ENCODE data around the gene SECTM1. TPM values are rescaled to one million over a fixed set of nuclear protein-coding genes. Genes with fewer than 3 reads are reported as not detected.
A peak's percentile ranks its signal among the peaks of the same experiment; 100 is the strongest.

The SECTM1 gene
- total RNA-seq, 1 experiment from 2014 or later, result 0.24 TPM

DNA sequence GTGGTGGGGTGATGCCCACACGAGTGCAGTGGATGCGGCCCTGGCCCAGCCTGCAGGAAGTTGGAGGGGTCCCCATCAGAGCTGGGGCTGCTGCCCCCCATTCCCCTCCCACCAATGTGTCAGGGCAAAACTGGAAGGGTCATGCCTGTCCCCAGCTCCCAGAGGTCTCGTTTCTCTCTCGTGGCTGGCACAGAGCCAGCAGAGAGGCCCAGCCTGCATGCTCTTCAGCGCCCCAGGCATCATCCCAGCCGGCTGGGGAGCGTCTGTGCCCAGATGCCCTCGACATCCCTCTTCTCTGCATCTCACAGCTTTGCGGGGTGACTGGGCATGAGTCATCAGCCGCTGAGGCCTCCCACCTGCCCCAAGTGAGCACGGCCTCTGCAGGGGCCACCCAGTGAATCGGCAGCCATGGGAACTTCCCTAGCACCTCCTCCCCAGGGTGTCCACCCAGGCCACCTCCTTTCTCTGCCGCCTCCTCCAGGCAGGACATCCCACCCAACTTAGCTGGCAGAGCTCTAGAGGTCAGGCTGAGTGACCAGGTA, 50.3 kb downstream of the SECTM1 start:
- peak; percentile 97 for DNase-seq (ENCODE audit: low read depth)

DNA sequence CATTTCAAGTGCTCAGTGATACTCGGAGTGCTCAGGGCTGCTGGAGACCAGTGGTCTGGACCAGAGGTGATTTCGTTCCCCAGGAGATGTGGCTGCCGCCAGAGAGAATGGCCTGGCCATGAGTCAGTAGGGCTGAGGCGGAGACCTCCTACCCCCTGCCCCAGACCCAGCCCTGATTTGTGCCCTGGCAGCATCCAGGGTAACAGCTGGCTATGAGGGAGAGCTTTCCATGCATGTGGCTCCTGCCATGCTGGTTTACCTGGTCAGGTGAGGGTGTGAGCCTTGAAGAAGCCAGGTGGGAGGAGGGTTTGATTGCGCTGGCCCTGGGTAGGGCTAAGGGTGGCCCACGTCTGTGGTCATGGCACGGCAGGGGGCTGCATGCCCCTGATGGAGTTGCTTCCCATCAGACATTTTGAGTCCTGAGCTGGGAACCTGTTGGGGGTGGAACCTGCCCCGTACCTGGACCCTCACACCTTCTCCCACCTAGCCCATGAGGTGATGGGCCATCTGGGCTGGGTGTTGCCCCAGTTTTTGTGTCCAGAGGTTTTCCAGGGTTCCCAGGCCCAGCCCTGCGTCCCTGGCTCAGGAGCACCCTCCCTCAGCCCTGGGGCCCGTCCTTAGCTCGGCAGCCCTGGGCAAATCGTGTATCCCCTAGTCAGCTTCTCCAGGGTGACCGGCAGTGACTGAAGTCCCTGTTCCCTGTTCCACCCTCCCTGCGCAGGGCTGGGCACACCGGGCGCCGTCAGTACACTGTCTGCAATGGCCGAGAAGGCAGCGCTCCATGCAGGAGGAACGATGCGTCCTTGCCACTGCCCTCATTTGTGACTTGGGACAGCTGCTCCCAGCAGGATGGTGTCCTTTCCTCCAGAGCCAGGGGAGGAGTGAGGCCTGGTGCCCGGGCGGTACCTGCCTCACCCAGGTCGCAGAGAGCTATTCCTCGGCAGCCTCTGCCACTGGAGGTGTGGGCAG, 51.0 kb downstream of the SECTM1 start:
- DNase-seq (ENCODE audit: low read depth), result no peak

DNA sequence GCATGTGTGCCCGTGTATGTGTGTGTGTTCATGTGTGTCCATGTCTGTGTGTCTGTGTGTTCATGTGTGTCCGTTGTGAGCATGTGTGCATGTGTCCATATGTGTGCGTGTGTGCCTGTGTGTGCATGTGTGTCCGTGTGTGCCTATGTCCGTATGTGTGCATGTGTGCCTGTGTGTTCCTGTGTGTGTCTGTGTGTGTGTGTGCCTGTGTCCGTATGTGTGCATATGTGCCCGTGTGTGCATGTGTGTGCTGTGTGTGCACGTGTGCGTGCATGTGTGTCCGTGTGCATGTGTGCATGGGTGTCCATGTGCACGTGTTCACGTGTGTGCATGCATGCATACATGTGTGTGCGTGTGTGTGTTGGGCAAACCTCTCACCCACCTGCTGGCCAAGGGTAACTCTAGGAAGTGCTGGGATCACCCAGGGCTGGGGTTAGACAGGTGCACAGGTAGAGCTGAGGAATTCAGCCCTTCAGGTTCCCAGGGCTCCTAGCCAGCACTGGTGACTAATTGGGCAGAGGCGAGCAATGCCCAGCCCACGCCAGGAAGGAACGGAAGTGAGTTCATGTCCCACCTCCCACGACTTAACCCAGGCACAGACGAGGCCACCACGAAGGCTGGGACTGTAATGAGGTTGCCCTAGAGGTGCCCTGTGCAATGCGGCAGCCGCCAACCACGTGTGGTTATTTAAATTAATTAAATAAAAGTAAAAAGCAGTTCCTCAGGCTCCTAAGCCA, 51.9 kb downstream of the SECTM1 start:
- peak; percentile 84 for DNase-seq (ENCODE audit: low read depth)

DNA sequence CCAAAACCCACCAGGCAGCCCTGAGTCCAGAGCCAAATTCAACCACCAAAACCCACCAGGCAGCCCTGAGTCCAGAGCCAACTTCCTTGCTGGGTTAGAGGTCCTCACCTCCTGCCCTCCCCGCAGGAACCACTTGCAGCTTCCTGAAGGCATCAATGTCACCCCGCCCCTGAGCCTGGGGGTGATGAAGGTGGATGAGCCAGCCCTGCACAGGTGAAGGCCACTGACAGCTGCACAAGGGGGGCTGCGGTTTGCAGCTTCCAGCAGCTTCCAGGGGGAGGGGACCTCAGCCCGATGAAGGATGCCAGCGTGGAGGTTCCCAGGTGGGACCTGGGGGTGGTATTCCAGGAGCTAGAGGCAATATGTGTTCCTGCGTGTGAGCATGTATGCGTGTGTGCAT, 52.5 kb downstream of the SECTM1 start:
- no peak for DNase-seq (ENCODE audit: low read depth)

DNA sequence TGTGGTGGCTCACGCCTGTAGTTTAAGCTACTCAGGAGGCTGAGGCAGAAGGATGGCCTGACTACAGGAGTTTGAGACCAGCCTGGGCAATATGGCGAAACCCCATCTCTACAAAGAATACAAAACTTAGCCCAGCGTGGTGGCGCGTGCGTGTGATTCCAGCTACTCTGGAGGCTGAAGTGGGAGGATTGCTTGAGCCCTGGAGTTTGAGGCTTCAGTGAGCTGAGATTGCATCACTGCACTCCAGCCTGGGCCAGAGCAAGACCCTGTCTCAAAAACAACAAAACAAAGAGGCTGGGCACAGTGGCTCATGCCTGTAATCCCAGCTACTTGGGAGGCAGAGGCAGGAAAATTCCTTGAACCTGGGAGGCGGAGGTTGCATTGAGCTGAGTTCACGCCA, 53.0 kb downstream of the SECTM1 start:
- DNase-seq (ENCODE audit: low read depth), result no peak

DNA sequence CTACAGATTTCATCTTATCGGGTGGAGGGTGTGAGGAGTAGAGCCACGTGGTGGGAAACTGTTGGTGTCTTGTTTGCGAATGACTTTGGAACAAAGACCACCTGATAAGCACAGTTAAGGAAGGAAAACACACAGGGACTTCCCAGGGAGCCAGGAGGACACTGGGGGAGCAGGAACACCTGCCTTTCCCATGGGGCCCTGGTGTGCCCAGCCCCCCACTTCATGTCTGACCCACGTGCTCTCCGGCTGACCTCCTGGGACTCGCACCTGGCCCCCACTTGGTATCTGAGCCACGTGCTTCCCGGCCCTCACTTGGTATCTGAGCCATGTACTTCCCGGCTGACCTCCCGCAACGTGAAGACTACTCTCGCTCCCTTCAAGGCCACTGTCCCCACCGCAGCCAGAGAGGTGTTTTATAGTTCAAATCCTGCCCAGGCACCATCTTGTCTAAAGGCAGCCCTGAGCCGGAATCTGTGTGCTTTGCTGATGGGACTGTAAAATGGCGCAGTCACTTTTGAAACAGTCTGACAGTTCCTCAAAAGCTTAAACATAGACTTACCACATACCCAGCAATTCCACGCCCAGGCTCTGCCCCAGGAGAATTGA, 54.7 kb downstream of the SECTM1 start:
- no peak for DNase-seq (ENCODE audit: low read depth)

DNA sequence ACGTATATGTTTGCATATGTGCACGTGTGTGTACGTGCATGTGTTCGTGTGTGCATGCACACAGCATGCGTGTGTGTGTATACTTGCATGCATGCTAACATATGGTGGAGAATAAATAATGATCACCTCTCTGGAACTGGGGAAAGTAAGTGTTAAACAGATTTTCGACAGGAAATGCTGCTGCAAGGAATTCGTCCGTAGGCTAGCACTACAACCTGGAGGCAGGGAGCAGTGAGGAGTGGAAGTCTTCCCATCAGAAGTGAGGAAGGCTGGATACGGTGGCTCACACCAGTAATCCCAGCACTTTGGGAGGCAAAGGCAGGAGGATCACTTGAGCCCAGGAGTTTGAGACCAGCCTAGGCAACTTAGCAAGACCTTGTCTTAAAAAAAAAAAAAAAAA, 55.3 kb downstream of the SECTM1 start:
- no peak for DNase-seq (ENCODE audit: low read depth)

DNA sequence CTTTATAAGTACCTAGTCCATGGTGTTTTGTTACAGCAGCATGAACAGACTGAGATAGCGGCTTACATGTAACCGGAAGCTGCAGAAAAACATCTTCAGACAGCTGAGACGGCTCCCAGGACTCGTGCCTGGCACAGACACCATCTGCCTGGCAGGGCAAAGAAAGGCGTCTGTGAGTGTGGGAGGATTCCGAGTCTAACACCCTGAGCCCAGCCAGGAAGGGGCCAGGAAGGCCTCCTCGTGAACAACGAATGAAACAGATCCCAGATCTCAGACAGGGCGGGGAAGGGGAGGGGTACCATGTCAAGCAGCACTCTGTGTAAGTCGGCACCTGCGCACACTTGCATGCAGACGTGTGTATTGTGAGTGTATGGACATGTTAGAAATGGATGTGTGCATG, 55.7 kb downstream of the SECTM1 start:
- no peak for DNase-seq (ENCODE audit: low read depth)

DNA sequence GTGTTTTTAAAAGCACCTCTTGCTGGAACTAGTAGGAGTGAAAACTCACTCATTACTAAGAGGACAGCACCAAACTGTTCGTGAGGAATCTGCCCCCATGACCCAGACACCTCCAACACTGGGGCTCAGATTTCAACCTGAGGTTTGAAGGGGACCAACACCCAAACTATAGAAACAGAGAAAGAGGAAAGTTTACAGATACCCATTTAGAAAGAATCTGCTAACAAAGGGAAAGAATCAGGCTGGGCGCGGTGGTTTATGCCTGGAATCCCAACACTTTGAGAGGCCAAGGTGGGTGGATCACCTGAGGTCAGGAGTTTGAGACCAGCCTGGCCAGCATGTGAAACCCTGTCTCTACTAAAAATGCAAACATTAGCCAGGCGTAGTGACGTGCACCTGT, 56.6 kb downstream of the SECTM1 start:
- no peak for DNase-seq (ENCODE audit: low read depth)

DNA sequence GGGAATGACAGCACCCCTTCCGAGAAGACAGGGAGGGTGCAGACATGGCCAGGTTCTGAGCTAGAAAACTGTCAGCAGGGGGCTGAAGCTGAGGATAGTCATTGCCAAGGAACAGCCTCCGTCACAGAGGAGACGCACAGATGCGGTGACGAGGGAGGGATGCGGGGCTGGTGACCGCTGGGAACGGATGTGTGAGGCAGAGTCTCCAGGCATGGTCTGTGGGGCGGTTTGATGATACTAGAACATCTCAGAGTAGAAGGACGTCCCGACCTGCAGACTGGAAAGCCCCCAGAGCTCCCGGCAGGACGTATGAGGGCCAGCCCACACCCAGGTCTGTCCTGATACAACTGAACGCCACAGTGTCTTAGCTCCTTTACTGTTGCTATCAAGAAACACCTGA, 58.2 kb downstream of the SECTM1 start:
- DNase-seq (ENCODE audit: low read depth), result no peak

DNA sequence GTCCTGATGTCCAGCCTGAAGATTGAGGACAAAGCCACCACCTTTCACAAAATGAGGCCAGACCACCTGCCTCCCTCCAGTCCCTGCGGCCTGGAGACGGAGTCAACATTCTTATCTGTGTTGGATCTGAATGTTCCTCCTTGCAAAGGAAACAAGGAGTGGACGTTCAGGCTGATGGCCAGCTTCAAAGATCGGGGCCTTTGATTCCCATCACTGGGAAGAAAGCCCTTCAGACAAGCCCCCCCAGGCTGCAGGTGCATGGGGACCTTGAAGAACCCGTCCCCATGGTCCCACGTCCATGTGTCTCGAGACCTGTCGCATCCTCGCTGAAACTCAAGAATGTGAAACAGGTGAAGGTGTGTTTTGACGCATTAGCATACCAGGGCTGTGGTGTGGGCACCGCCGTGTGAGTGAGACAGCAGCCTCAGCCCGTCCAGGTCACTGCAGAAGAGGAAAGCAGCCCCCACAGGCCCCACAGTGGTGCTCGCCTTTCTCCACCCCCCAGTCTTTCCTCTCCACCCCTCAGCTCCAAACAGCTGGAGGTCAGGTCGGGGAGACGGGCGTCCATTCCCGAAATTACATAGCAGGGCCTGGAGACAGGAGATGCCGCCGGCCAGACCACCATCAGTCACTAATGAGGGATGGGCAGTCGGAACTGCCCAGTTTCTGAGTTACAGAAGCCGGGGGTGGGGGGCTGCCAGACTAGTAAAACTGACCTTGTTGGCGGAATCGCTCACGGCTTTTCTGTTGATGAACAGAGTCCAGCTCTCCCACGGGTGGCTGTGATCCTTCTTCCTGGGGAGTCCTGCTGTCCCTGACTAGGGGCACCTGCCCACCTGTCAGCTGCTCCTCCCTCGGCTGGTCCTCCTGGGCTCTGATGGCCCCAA, 59.2 kb downstream of the SECTM1 start:
- no peak for DNase-seq (ENCODE audit: low read depth)

DNA sequence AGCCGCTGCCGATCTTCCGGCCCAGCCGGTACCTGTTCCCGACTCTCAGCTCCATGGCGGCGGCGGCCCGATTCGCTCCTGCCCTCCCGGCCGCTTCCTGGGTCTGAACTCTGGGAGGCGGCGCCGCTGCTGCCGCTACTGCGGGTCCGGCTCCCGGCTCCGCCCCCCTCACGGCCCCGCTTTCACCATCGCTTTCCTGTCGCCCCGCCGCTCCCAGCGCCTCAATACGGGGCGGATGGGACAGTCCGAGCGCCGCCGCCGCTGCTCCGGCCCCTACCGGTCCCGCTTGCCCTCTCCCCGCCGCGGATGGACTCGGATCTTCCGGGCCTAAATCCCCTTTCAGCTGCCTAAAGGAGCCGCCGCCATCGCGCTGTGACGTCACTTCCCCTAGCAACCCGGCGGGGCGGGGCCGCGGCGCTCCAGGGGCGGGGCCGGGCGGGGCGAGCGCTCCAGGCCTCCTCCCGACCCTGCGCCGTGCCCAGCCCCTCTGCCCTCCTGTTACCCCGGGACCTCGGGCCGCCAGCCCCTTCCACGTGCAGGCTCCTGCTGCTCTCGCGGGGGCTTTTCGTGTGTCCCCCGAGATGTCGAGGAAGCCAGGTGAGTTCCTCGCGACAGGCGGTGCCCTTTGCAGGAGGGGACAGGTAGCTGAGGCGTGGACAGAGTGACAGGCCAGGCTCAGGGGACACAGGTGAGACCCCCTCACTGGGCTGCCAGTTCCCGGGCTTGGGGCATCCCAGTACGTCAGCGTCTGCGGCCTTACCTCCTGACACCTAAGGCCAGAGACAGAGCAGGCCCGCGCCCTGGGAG, 60.0 kb downstream of the SECTM1 start, which contains the start of gene CSNK1D:
Gene CSNK1D, minus strand, starts transcription at position 374 of the 807 bp plus-strand sequence. Its CDS starts 319 bp downstream, at position 55.
- DNase-seq (ENCODE audit: low read depth), result peak; percentile 75

DNA sequence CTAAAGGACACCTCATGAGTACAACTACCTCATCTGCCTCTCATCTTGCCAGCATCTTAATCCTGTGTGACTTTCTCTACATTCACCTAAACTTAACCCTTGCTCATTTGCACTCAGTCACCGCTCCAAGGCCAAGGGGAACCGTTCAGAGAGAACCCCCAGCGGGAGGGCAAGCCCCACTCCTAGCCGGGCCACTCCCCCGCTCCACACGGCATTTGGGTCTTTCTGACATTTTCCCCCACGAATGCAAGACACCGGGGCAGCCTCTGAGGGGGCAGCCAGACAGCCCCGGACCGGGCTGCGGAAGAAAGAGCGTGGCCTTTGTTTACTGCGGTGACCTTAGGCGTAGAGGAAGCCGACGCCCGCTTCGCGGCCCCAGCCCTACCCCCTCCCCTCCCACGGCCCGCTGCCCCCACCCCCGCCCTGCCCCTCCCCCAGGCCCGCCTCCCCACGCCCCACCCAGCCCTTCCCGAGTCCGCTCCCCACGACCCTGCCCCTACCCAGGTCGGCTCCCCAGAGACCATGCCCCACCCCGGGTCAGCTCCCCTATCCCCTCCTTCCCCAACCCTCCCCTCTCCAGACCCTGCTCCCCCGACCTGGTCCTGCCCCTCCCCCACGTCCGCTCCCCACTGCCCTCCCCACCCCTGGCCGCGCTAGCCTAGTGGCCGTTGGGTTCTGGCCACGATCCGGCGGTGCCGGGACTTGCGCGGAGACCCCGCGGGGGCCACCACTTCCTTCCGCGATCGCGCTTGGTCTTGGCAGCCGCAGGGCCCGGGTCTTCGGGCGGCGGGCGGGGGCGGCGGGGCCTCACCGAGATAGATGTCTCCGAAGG, 60.9 kb downstream of the SECTM1 start:
- DNase-seq (ENCODE audit: low read depth), result no peak

DNA sequence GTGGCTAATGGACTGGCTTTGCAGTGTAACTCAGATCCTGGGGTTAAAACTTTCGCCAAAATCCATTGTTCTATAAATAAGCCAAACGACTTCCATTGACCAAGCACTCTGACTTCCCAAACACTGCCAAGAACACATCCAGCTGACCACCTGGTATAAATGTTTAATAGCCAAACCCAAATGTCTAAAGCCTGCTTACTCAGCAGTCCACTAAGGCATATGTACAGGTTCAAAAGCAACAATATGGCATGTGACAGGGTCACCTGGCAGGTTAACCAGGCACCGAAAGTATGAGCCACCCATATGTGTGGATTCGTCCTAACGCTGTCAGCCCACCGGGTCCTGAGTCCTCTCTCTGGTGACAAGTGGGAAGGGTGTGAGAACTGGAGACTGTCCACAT, 62.2 kb downstream of the SECTM1 start:
- DNase-seq (ENCODE audit: low read depth), result no peak

Other genes with a start within 250 kb of the SECTM1 start
- gene FASN, start 235.5 kb downstream of the SECTM1 start, total RNA-seq (2014; rRNA removed; shearing (Covaris generic)), result 140 and 151 TPM in 2 replicates
- gene CCDC57, start 120.9 kb downstream of the SECTM1 start, total RNA-seq (2014; rRNA removed; shearing (Covaris generic)), result 10.6 and 12.9 TPM in 2 replicates
- 344 and 355 TPM in 2 replicates for gene SLC16A3, start 104.7 kb downstream of the SECTM1 start, total RNA-seq (2014; rRNA removed; shearing (Covaris generic))
- gene CSNK1D, start 60.1 kb downstream of the SECTM1 start, total RNA-seq (2014; rRNA removed; shearing (Covaris generic)), result 34.0 and 58.5 TPM in 2 replicates
- gene CD7, start 16.2 kb downstream of the SECTM1 start, total RNA-seq (2014; rRNA removed; shearing (Covaris generic)), result not detected in 2 replicates
- gene TEX19, start 25.5 kb upstream of the SECTM1 start, total RNA-seq (2014; rRNA removed; shearing (Covaris generic)), result 1.4 and 2.1 TPM in 2 replicates
- gene UTS2R, start 38.0 kb upstream of the SECTM1 start, total RNA-seq (2014; rRNA removed; shearing (Covaris generic)), result not detected in 2 replicates
- 8.0 and 11.5 TPM in 2 replicates for gene HEXD, start 84.6 kb upstream of the SECTM1 start, total RNA-seq (2014; rRNA removed; shearing (Covaris generic))
- 40.8 and 45.3 TPM in 2 replicates for gene OGFOD3, start 84.8 kb upstream of the SECTM1 start, total RNA-seq (2014; rRNA removed; shearing (Covaris generic))
- 38.2 and 39.6 TPM in 2 replicates for gene CYBC1, start 117.0 kb upstream of the SECTM1 start, total RNA-seq (2014; rRNA removed; shearing (Covaris generic))
- gene NARF, start 125.0 kb upstream of the SECTM1 start, total RNA-seq (2014; rRNA removed; shearing (Covaris generic)), result 34.3 and 35.8 TPM in 2 replicates
- gene FOXK2, start 186.0 kb upstream of the SECTM1 start, total RNA-seq (2014; rRNA removed; shearing (Covaris generic)), result 35.0 and 47.8 TPM in 2 replicates